Loucy (cell line): ENCODE measurements around the gene CLCNKA.

Source experiments
- H2AFZ ChIP-seq: fragments of 200-600 bp; sonication (generic); 2 replicates; pipeline ENCODE4 v1.6.0; 2016; ENCODE audit warnings: antibody characterized with exemption, mild to moderate bottlenecking, low read length, moderate library complexity
- H3F3A ChIP-seq: fragments of 200-600 bp; 2 replicates; pipeline ENCODE4 v1.6.0; 2016; ENCODE audit warnings: antibody characterized with exemption, low read depth, mild to moderate bottlenecking
- H3K27me3 ChIP-seq: fragments of 200-600 bp; sonication (generic); 2 replicates; pipeline ENCODE4 v1.6.1; 2014; ENCODE audit warnings: low read length, mild to moderate bottlenecking; ENCODE audit not compliant: insufficient read depth, poor library complexity, severe bottlenecking
- H3K36me3 ChIP-seq: fragments of 200-600 bp; sonication (generic); 2 replicates; pipeline ENCODE4 v1.6.1; 2016; ENCODE audit warnings: low read length; ENCODE audit not compliant: insufficient read depth
- H3K4me1 ChIP-seq: fragments of 200-600 bp; sonication (generic); 2 replicates; pipeline ENCODE4 v1.5.1; 2014; ENCODE audit warnings: low read length, mild to moderate bottlenecking; ENCODE audit not compliant: insufficient read depth, poor library complexity, severe bottlenecking
- H3K4me2 ChIP-seq: fragments of 200-600 bp; sonication (generic); 2 replicates; pipeline ENCODE4 v1.6.0; 2014; ENCODE audit warnings: antibody characterized with exemption, low read length, low read depth, mild to moderate bottlenecking; ENCODE audit not compliant: poor library complexity, severe bottlenecking
- H3K4me3 ChIP-seq: fragments of 200-600 bp; sonication (generic); 2 replicates; pipeline ENCODE4 v1.5.1; 2014; ENCODE audit warnings: low read length, mild to moderate bottlenecking, mixed read lengths; ENCODE audit not compliant: poor library complexity, severe bottlenecking
- H3K79me2 ChIP-seq: fragments of 200-600 bp; sonication (generic); 2 replicates; pipeline ENCODE4 v1.6.1; 2014; ENCODE audit warnings: low read length; ENCODE audit not compliant: insufficient read depth
- H3K9ac ChIP-seq: fragments of 200-600 bp; sonication (generic); 2 replicates; pipeline ENCODE4 v1.6.0; 2014; ENCODE audit warnings: mild to moderate bottlenecking, low read depth, low read length, moderate library complexity; ENCODE audit not compliant: poor library complexity, severe bottlenecking
- H3K9me2 ChIP-seq: fragments of 200-600 bp; sonication (generic); replicated peaks from 2 replicates; pipeline ENCODE4 v1.6.1; 2016; ENCODE audit warnings: low read depth, low read length, mixed read lengths
- H3K9me3 ChIP-seq: fragments of 200-600 bp; sonication (generic); 2 replicates; pipeline ENCODE4 v1.6.1; 2014; ENCODE audit warnings: mild to moderate bottlenecking, antibody characterized with exemption, low read length, low read depth; ENCODE audit not compliant: insufficient read depth
- H4K20me1 ChIP-seq: fragments of 200-600 bp; sonication (generic); 2 replicates; pipeline ENCODE4 v1.6.0; 2014; ENCODE audit warnings: antibody characterized with exemption, low read length, mild to moderate bottlenecking; ENCODE audit not compliant: insufficient read depth, poor library complexity, severe bottlenecking
- CTCF ChIP-seq: fragments of 200-600 bp; sonication (generic); conservative IDR thresholded peaks from 2 replicates; pipeline ENCODE4 v1.5.1; 2014; ENCODE audit warnings: mild to moderate bottlenecking, antibody characterized with exemption, low read length
- EZH2phosphoT487 ChIP-seq: fragments of 200-600 bp; IDR thresholded peaks from 2 replicates; pipeline ENCODE4 v1.6.1; 2018; ENCODE audit warnings: antibody characterized with exemption, mild to moderate bottlenecking, moderate library complexity, borderline replicate concordance

CLCNKA gene

GRCh38 chr1:16071614-16072013, 49.8 kb downstream of the CLCNKA start:
- Histone ChIP-seq H3K36me3 (no peaks in the 10 kb centered on the region), H3K9ac (no peak overlapping the region), H3K27me3 (no peaks in the 10 kb centered on the region), H3K9me3 (no peaks in the 10 kb centered on the region), H3K4me2 (no peak overlapping the region), H3K4me3 (no peak overlapping the region), H4K20me1 (no peaks in the 10 kb centered on the region), H3K79me2 (no peaks in the 10 kb centered on the region), H2AFZ (no peak overlapping the region), H3F3A (no peaks in the 10 kb centered on the region), H3K9me2 (no peaks in the 10 kb centered on the region), H3K4me1 (peaks cover 4% of the 10 kb centered on the region)
- TF ChIP-seq CTCF = no peak
- TF ChIP-seq EZH2phosphoT487 = no peak

- peaks cover 4% of the 10 kb centered on the region for H3K4me1 ChIP-seq
- no peak overlapping the region for H2AFZ ChIP-seq
- no peaks in the 10 kb centered on the region for H3K9me2 ChIP-seq
- H3K4me2 ChIP-seq = no peak overlapping the region
- H3K9me3 ChIP-seq = no peaks in the 10 kb centered on the region
- H3K79me2 ChIP-seq = no peaks in the 10 kb centered on the region
- H3K4me3 ChIP-seq = no peak overlapping the region
- H3K27me3 ChIP-seq = no peaks in the 10 kb centered on the region
- no peaks in the 10 kb centered on the region for H3K36me3 ChIP-seq
- no peak overlapping the region for H3K9ac ChIP-seq
- TF ChIP-seq EZH2phosphoT487 = no peak
- no peaks in the 10 kb centered on the region for H4K20me1 ChIP-seq
- H3F3A ChIP-seq = no peaks in the 10 kb centered on the region
Measured at GRCh38 chr1:16072095-16072494, 50.3 kb downstream of the CLCNKA start.

- Histone ChIP-seq H3K4me2 (no peak overlapping the region), H3K9me3 (no peaks in the 10 kb centered on the region), H3K9ac (no peak overlapping the region), H3K27me3 (no peaks in the 10 kb centered on the region), H3F3A (no peaks in the 10 kb centered on the region), H3K9me2 (no peaks in the 10 kb centered on the region), H3K4me3 (no peak overlapping the region), H4K20me1 (no peaks in the 10 kb centered on the region), H2AFZ (no peak overlapping the region), H3K36me3 (no peaks in the 10 kb centered on the region), H3K79me2 (no peaks in the 10 kb centered on the region), H3K4me1 (peaks cover 4% of the 10 kb centered on the region)
- TF ChIP-seq EZH2phosphoT487 (no peak), CTCF (no peak)
Measured at GRCh38 chr1:16072616-16073484, 51.0 kb downstream of the CLCNKA start.
